NCI-H510A treated with DMSO at 0.1 percent for 48 hours (cell line): ENCODE data around the gene JAK1.
"Not testable (repeated sequence)": the region's sequence is repeated elsewhere in the genome, so short reads cannot be mapped to it uniquely, and the experiment has no call there.

Experiments used
- DNase-seq: peaks from one replicate; lab custom pipeline; 2025; lab: John Stamatoyannopoulos, UW

Gene JAK1

DNA sequence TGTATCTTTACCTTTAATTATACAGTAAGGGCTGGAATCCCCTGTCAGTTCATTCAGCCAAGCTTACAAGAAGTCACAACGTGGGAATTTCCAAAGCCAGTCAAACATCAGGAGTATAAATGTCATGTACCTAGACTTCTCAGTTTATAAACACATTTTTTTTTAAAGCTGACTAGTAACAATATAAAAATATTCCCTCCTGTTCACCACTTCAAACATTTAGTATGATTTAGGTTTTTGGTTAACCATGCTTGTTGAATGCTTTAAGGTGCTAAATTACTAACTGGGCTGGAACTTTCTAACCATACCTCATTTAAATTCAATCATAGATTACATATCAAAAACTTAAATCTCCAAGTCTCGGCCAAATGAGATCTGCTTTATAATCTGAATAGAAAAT lies 44.0 kb downstream of the JAK1 start:
- DNase-seq = no peak

DNA sequence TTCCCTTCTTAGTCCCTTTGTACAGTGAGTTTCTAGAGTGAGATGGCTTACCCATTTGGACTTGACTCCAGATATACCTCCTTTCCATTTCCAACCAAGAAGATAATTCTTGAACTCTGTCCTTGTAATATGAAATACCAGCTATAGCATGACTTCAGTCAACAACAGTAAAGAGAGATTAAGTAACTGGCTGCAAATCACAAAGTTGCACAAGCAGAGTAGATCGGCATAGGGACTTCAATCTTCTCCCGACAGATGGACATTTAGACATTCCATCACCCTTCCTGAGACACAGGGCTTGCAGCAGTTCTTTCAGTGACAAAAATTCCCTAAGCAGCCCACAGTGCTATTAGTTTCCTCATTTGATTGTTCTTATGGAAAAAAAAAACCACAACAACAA lies 44.6 kb downstream of the JAK1 start:
- DNase-seq = no peak

DNA sequence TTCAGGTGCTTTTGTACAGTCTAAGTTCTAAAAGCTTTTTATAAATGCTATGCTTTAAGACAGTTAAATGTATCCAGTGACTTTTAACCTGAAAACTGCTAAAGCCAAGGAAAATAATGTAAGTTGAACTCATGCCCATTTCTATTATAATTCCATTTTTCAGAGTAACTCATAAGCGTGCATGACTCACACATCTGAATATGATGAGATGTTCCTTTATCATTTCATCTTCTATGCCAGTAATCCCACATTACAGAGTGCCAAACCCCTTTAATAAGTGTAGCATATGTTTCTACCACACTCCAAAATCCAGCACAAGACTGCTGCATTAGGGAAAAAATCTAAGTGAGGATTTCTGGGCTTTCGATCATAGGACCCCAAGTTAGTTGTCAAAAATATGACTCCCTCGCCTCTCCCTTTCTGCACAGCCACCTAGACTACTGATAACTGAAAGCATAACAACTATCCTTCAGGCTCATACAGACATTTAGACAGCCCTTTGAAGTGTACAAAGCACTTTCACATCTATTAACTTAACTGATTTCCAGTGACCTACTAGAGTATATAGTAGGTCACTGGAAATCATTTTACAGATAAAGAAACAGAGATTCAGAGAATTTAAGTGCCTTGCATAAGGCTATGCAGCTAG lies 45.3 kb downstream of the JAK1 start:
- DNase-seq = no peak

DNA sequence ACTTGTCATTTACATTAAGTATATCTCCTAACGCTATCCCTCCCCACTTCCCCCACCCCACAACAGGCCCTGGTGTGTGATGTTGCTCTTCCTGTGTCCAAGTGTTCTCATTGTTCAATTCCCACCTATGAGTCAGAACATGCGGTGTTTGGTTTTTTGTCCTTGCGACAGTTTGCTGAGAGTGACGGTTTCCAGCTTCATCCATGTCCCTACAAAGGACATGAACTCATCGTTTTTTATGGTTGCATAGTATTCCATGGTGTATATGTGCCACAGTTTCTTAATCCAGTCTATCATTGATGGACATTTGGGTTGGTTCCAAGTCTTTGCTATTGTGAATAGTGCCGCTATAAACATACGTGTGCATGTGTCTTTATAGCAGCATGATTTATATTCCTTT lies 47.2 kb downstream of the JAK1 start:
- not testable (repeated sequence) for DNase-seq

DNA sequence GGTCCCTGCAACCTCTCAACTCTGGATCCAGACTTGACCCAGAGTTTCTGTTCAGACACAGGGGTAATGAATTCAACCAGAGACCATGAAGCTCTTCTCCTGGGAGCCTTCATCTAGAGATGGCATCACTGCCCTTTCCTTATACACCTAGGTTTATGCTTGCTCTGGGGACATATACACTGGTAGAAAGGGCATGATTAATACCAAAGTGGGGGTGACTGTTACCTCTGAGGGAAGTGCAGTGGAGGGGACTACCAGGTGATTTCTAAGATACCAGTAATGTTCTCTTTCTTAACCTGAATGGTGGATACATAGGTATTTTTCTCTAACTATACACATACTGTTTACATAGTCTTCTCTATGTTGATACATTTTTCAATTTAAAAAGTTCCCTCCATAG lies 48.4 kb downstream of the JAK1 start:
- no peak for DNase-seq

DNA sequence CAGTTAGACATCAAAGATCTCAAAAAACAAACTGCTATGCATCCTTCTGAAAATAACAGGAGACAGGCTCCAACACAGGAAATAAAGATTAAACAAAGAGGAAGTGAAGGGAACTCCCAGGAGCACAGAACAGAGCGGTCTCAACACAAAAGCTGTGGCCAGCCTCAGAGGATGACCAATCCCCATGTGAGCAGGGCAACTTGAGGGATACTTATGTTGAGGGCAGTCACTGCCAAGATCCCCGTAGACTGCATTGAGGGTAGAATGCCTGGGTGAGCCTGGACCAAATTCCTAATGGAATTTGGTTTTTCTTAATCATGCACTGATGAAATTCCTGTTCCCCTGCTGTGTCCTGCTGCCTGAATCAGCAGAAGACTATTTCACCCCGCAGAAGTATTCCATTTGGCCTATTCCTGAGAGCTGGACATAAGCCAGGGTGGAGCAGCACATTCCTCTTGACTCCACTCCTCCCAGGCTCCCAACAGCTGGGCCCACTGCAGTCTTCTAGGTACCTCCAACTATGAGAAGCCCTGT lies 49.0 kb downstream of the JAK1 start:
- DNase-seq = no peak

DNA sequence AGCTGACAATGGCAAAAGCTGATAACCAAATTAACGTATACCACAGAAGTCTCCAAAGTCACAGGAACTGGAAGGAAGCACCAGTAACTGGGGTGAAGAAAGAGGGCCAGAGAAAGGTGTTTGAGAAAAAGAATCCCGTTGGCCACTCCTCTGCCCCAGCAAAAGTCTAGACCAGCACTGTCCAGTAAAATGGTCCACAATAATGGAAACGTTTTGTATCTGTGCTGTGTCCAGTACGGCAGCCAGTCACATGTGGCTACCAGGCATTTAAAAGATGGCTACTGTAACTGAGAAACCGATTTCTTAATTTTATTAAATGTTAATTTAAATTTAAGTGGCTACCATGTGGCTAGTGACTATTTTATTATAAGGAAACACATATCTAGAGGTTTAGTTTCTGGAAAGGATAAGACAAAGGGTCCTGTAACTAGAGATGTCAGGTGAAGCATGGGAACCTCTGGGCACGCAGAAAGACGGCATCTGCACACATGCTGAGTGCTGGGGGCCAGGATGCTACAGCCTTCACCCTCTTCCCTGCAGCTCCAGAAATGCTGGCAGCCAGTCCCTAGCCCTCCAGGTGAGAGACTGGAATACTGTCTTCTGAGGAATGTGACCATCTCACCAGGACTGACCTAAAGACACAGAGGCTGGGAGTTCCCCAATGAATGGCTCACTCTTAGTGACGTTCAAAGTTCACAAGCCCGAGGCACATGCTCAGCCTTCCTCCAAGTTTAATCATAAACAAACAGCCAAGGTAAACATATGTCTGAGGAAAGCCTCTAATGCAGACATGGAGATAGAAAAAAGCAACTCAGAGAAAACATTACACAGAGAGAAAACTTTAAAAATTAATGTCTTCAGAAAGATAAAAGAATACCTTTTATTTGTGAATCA lies 50.7 kb downstream of the JAK1 start:
- no peak for DNase-seq

DNA sequence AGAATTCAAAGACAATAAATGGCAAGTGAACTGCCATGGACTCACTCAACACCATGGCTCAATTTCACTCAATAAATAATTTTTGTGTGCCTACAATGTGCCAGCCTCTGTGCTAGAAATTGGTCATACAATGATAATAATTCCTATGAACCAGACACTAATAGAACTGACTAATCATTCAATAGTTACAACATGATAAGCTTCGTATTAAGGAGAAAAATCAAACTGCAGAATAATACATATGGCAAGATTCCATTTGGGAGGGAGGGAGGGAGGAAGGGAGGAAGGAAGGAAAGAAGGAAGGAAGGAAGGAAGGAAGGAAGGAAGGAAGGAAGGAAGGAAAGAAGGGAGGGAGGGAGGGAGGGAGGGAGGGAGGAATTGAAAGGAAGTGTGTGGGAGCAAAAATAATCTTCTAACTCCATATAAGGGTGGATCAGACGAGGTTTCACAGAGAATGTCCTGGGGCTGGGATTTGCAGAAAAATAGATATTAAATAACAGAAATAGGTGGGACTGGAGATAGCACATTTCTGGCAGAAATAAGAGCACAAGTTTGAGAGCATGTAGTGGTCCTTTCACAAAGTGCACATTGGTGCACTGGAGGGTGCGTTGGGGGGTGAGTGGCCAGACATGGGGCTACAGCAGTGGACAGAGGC lies 52.9 kb downstream of the JAK1 start:
- DNase-seq = no peak

DNA sequence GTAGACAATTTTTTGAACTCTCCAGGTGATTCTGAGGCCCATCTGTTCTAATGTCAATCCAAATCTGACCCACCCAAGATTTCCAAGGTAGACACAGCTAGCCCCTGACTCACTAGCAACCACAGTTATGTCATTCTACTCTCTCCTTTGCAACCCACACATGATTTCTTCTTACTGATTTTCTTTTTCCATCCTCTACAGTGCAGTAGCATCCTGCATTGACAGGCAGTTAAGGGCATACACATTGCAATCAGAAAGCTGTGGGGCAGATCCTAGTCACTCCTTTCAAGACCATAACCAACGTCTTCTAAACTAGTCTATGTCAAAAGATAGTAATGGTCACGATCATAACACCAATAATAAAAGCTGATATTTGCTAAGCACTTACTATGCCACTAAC lies 54.2 kb downstream of the JAK1 start:
- DNase-seq = no peak

DNA sequence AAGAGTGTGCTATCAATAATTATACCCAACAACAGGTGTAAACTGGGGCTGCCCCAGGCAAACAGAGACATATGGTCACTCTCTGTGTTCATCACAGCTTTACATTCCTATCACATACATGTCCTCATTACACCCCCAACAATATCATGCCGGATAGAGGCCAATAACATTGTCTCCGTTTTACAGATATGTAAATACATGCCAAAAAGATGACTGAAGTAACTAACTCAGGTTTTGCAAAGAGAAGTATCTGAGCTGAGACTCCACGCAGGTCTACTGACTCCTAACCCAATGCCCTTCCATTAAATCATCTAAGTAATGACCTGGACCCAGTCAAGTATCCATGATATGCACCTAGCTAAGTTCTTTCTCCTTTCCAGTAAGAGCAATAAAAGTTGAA lies 55.0 kb downstream of the JAK1 start:
- no peak for DNase-seq

DNA sequence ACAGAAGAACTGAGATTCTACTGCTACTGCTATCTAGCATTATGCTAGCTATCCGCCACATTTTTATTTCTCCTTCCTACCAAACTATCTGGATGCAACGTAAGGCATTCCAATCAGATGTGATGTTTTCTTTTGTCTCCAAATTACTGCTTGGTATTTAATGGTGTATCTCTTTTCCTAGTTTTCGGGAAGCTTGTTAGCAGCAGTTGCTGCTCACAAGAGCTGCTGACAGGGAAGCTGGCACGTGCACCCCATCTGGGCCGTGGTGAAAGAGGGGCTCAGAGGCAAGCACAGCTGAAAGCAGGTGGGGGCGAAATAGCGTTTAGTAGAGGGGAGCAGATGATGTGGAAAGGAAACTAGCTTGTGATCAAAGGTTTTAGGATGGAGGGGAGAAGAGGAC lies 57.3 kb downstream of the JAK1 start:
- no peak for DNase-seq

DNA sequence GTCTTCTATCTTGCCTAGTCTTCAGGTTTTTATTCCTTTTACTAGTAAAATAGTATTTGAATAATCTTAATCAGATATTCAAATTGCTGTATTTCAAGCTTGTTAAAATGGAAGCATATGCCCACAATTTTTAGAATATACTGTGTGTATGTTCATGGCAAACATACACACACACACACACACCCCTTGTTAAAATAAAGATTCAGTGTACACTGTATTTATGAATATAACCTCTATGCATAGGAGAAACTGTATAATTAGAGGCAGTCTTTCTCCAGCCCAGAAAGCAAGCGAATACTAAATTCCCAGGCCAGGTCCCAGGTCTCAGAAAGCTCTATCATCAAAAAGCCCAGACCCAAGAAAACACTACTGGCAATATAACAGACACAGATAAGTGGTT lies 57.8 kb downstream of the JAK1 start:
- DNase-seq = no peak

DNA sequence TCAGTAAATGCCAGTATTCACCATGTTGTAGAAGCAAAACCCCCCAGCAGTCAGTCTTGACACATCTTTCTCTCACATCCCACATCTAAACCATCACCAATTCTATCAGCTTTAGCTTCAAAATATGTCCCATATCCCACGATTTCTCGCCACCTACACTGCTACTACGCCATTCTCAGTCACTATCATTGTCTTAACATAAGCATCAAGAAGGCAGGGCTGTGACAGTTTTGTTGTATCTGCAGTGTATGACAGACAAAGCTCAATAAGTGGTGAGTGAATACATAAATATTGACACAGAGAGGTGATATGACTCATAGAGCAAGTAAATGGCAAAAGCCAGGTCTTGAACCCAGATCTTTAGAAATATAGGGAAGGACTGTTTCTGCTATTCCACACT lies 59.9 kb downstream of the JAK1 start:
- peak; percentile 28 for DNase-seq

DNA sequence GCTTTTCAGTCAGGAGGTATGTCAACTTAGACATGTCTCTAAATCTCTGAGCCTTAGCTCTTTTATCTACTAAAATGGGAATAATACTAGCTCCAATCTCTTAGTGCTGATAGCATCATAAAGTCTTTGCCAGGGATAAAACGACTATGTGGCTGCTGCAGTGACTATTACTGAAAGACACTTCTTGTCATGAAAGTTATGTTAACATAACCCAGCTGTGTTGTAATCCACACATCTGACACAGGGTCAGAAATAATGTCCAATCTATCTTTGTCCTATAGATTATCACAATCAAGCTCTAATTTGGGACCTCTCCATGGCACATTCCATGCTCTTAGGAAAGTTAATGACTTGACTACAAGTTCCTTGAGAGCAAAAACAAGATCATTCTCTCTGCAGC lies 62.8 kb downstream of the JAK1 start:
- no peak for DNase-seq

DNA sequence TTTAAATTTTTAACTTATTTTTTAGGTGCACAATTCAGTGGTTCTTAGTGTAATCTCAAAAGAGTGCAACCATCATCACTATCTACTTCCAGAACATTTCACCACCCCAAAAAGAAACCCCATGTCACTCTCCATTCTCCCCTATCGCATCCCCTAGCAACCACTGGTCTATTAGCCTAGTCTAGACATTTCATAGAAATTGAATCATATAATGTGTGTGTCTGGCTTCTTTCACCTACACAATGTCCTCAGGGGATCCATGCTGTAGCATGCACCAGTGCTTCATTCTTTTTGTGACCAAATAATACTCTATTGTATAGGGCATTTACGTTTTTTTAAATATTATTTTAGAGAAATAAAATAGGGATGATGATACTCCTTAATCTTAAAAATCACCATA lies 64.7 kb downstream of the JAK1 start:
- DNase-seq = no peak

DNA sequence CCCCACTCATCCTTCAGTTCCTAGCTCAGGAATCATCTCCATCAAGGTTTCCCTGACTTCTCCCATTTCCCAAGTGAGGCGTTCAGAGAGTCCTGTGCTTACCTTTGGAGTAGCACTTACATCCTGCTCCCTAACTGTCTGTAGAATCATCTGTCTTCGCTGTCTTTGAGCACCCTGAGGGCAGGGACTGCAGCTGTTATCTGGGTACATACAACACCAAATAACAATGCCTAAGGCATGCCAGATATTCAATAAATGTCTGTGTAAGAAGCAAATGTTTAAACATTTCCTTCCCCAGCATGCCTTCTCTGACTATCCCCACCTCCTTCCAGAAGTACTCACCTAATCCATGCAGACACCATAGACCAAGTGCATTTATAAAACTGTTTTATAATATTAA lies 65.4 kb downstream of the JAK1 start:
- DNase-seq = no peak

DNA sequence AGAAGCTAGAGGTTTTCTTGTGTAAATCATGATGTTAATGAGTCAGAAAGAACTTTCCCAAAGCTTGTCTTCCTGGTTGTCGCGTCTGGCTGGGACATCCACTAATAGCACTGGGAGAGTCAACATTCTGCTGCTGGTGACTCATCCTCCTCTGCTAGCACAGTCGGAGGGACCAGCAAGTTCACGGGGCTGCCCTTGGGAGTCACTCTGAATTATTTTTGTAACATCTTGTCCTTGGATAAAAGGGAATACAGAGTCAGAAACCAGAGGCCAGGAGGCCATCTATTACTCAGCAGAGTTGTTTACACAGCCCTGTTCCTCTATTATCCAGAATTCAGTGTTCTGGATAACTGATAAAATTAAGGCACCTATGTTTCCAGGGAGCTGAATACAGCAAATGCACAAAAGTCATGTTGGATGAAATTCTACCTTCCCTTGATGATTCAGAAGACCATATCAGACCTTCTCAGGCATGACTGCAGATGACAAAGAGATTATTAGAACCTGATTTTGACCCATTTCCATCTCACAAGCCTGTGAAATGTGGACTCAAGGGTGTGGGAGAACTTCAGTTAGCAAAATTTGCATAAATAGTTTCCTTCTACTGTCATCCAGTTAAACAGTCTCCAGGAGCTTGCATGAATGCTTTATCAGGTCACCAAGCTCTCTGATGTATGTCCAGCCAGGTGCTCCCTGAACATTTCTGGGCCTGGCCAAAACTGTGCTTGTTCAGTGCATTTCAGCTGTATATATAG lies 68.1 kb downstream of the JAK1 start:
- DNase-seq = peak; percentile 55

DNA sequence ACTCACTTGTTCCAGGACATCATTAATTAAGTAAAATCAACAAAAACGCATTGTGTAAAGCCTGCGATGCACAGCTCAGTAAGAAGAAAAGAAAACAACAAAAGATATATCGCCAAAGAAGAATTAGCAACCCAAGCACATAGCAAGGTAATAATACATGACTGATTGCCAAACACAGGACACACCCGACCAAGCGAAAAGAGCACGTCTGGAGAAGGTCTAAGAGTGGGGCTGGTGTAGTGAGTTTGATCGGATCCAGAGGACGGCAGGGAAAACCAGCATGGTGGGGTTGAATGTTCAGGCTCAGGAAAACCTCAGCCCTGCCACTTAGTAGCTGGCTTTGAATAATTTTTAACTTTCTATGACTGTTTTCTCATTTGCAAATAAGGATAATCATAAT lies 69.8 kb downstream of the JAK1 start:
- no peak for DNase-seq

DNA sequence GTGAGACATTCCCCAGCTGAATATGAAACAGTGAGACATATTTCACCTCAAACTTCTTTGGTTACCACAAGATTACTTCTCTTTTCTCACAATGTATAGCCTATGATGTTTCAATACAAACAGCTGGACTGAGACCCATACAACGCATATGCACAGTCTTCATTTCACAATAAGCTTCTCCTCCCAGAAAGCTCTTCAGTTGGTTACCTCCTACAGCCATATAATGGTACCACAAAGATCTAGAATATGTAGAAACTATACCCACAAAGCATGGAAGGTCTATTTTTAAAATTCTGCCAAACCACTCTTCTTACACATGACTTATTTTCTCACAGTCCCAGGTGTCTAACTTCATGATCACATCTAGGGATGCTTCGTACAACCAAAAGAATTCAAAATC lies 70.8 kb downstream of the JAK1 start:
- DNase-seq = no peak

DNA sequence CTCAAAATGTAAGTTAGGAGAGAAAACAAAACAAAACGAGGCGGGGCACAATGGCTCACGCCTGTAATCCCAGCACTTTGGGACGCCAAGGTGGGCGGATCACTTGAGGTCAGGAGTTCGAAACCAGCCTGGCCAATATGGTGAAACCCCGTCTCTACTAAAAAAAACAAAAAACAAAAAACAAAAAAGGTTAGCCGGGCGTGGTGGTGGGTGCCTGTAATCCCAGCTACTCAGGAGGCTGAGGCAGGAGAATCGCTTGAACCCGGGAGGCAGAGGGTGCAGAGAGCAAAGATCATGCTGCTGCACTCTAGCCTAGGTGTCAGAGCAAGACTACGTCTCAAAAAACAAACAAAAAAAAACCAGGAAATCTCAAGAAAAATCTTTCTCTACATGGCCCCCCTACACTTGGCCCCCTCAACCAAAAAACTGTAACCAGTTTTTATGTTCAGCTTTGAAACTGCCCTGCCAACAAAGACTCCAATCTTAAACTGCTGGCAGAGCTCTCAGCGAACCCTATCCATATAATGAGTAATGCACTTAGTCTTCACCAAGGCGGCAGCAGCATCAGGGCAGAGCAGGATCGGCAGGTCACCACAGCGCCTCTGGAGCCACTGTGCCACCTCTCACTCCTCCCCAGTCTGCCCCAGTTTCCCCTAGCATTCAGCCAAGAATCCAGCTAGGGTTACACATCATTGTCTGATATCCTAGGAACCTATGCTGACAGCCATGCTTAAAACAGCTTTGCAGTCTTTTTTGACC lies 71.7 kb downstream of the JAK1 start:
- DNase-seq = no peak

DNA sequence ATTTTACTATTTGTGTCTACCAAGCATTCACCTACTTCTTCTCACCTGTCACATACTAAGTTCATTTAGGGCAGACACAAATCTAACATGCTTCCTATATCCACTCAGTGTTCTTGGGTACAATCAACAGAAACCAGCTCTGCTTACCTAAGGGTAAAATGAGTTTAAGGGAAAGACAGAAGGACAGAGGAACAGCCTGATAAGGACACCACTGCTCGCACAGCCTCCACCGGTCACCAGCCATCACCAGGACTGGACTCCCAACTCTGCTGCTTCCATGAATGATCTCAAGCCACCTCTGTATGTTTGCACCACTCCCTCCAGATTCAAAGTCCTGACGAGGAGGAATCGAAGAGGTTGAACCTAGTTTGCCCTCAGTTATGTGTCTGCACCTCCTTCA lies 72.4 kb downstream of the JAK1 start:
- DNase-seq = no peak
